Measurements from ENCODE around the gene LPIN2.
"Not testable (repeated sequence)": the region's sequence is repeated elsewhere in the genome, so short reads cannot be mapped to it uniquely, and the experiment has no call there.

GRCh38 chr18:3023603-3024002 lies 10.7 kb upstream of the LPIN2 start:
- TF ChIP-seq CTCF (IDR thresholded peaks at IDR 0.05; ENCODE audit: low read depth, low read length); MYC (IDR thresholded peaks at IDR 0.05; ENCODE audit: low read depth, low read length); POLR2A (IDR thresholded peaks at IDR 0.05; ENCODE audit: extremely low read depth, insufficient read length): not testable (repeated sequence)
